ENCODE measurements around the gene DLGAP4. TPM values are rescaled to one million over a fixed set of nuclear protein-coding genes. Genes with fewer than 3 reads are reported as not detected.

The DLGAP4 gene
- total and polyA plus RNA-seq, 2 of the 13 experiments (the other 11 are each of a cell fraction or from before 2014, with no cell fraction given), result 15.2 to 26.7 TPM

- TF ChIP-seq AHDC1 (CRISPR knock-in tag; IDR thresholded peaks at IDR 0.05; ENCODE audit: borderline replicate concordance), result no peak
- TF ChIP-seq ZNF280D (CRISPR knock-in tag; IDR thresholded peaks at IDR 0.05), result 0 out of 2 replicates have a peak, but pooled peaks have one; percentile 29
- no peak for TF ChIP-seq THYN1 (CRISPR knock-in tag; IDR thresholded peaks at IDR 0.05; ENCODE audit: borderline replicate concordance, low read depth)
- TF ChIP-seq DPF2 (CRISPR knock-in tag; IDR thresholded peaks at IDR 0.05; ENCODE audit: borderline replicate concordance, low read depth), result peak; percentile 51; the same call in 1 of the 2 replicates
- no peak for TF ChIP-seq ZNF672 (CRISPR knock-in tag; IDR thresholded peaks at IDR 0.05)
- TF ChIP-seq ZNF646 (CRISPR knock-in tag; IDR thresholded peaks at IDR 0.05), result no peak
- TF ChIP-seq GABPB1 (CRISPR knock-in tag; IDR thresholded peaks at IDR 0.05), result no peak
- no peak for TF ChIP-seq ZNF460 (CRISPR knock-in tag; IDR thresholded peaks at IDR 0.05; ENCODE audit: borderline replicate concordance)
- TF ChIP-seq SMC3 (IDR thresholded peaks at IDR 0.05; ENCODE audit: low read length), result no peak
- no peak for TF ChIP-seq HNRNPUL1 (IDR thresholded peaks at IDR 0.05; ENCODE audit: low read depth, low read length)
- no peak for TF ChIP-seq XBP1 (CRISPR knock-in tag; IDR thresholded peaks at IDR 0.05)
- TF ChIP-seq ELF4 (CRISPR knock-in tag; IDR thresholded peaks at IDR 0.05; ENCODE audit: borderline replicate concordance), result no peak
These were observed 34.2 kb upstream of the DLGAP4 start (continued) for GRCh38 chr20:36271639-36272546.

Measured in HepG2 (cell line).